Frontal cortex (tissue), 4 donors: Measurements from ENCODE around the gene IL34. TPM values are rescaled to one million over a fixed set of nuclear protein-coding genes. Genes with fewer than 3 reads are reported as not detected.
"Not testable (repeated sequence)": the region's sequence is repeated elsewhere in the genome, so short reads cannot be mapped to it uniquely, and the experiment has no call there.

Experiments used
- DNase-seq, 2 donors: peaks; one replicate each; pipeline ENCODE4 v3.0.0; 2012; ENCODE audit warnings: low spot score in 2 of 2
- FAIRE-seq: peaks from 2 replicates; lab custom pipeline; 2012; peaks lifted over from hg19 to GRCh38; lab: Jason Lieb, UNC
- total RNA-seq: library from RNA; depleted of rRNA; stranded (reverse); fragments of >200 nt; gene quantifications from one replicate; pipeline ENCODE4 v1.2.3, GENCODE V29; 2014
- donor health status: control.
- donor health status: control.
- donor health status: control.

IL34 gene
- 1.6 TPM for total RNA-seq

DNA sequence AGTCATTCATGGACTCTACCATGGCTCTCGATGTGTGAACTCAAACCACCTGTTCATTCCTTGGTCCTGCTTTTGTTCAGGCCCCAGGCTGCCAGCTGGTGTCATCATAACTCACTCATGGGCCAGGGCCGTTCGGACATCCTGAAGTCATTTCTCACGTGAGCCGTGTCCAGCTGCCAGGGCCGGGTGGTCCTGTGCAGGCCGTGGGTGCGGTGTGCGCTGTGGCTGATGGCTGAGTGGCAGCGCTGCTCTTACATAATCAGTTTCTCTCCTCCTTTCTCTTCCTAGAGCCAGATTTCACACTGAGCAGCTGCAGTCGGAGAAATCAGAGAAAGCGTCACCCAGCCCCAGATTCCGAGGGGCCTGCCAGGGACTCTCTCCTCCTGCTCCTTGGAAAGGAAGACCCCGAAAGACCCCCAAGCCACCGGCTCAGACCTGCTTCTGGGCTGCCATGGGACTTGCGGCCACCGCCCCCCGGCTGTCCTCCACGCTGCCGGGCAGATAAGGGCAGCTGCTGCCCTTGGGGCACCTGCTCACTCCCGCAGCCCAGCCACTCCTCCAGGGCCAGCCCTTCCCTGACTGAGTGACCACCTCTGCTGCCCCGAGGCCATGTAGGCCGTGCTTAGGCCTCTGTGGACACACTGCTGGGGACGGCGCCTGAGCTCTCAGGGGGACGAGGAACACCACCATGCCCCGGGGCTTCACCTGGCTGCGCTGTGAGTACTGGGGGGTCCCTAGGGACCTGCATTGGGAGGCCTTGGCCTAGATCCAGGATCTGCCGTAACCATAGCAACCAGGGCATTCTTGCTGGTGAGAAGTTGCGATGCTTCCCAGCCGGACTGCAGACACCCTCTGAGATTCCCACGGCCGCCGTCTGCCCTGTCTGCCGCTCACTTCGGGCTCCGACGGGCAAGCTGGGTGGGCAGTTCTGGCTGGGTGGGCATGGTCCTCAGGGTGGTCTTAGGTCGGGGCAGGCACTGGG is at the start of gene IL34:
Gene IL34, plus strand, starts transcription at position 300 of the 982 bp plus-strand sequence. Its CDS starts 389 bp downstream, at position 689.
- DNase-seq, result peak in 1 of 2 donors; percentile 58
- FAIRE-seq, result no peak

DNA sequence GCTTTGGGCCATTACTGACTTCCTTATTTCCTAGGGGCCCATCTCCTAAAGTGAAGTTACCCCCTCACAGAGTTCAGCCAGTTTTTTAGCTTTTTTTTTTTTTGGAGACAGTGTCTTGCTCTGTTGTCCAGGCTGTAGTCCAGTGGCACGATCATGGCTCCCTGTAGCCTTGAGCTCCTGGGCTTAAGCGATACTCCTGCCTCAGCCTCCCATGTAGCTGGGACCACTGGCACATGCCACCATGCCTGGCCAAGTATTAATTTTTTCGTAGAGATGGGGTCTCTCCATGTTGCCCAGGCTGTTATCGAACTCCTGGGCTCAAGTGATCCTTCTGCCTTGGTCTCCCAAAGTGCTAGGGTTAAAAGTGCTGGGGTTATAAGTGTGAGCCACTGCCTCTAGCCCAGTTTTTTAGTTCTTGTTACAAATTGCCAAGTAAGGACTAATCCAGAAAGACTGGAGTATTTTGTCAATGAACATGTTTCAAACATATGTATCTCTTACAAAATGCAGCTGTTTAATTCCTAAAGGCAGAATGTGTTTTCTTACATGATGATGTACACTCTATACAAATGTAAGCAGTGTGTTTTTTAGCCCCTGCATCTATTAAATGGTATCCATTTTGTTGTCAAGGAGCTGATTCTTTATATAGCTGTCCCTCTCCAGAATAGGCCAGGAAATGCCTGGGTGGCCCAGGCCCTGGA is 49.1 kb upstream of the IL34 start:
- FAIRE-seq (no peak), DNase-seq (no peak)

DNA sequence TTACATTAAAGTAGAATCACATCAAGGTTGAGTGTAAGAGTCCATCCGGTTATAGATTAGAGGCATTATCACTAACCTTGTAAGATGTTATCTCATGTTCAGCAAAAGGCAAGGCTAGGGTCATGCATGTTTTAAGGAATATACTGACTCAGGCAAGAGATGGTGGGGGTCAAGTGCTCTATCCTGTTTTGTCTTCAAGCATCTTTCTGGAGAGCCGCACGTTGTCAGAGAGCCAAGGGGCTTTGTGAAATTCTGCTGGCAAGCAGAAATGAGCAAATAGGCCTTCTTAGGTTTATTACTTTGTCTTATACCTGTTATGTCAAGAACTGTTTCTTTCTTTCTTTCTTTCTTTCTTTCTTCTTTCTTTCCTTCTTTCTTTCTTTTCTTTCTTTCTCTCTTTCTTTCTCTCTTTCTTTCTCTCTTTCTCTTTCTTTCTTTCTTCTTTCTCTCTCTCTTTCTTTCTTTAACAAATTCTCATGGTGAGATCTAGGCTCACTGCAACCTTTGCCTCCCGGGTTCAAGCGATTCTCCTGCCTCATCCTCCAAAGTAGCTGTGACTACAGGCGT is 47.3 kb upstream of the IL34 start:
- DNase-seq (no peak), FAIRE-seq (no peak)

DNA sequence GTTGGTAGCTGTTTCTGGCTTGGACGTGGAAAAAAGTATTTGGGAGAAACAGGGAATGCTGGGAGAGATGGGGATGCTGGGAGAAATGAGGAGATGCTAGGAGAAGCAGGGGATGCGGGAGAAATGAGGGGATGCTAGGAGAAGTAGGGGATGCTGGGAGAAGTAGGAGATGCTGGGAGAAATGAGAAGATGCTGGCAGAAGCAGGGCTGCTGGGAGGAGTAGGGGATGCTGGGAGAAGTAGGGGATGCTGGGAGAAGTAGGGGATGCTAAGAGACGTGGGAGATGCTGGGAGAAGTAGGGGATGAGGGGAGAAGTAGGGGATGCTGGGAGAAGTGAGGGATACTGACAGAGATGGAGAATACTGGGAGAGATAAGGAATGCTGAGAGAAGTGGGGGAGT is 45.6 kb upstream of the IL34 start:
- no peak for FAIRE-seq
- no peak for DNase-seq

DNA sequence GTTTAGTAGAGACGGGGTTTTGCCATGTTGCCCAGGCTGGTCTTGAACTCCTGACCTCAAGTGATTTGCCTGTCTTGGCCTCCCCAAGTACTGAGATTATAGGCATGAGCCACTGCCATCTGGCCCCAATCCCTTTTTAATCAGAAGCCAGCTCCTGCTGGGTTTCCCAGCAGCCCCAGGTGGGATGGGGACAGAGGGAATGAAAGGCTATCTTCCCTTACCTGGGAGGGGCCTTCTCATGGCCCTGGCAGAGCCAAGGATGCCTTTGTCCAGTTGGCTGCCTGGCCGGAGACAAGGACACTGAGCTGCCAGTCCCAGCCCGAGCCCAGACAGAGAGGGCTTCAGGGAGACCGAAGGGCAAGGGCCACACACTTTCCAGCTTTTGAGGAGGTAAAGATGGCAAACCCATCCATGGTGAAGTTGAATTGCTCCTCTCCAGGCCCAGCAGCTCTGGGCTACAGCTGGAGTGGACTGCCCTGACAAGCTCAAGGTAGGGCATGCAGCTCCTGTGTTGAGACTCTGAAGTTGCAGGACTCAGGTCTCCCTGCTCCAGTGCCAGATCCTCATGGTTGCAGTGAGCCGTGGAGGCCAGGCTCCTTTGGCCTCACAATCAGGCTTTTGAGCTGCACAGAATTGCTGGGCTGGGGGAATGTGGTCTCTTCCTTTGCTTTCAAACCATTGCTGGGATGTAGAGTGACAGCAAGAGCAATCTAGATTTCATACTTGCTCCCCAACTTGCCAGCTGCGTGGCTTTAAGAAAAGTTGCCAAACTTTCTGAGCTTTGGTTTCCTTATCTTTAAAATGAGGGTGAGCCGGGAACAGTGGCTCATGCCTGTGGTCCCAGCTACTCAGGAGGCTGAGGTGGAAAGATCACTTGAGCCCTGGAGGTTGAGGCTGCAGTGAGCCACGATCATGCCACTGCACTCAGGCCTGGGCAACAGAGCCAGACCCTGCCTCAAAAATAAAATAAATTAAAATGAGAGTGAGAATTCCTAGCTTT is 44.5 kb upstream of the IL34 start:
- DNase-seq (no peak), FAIRE-seq (no peak)

DNA sequence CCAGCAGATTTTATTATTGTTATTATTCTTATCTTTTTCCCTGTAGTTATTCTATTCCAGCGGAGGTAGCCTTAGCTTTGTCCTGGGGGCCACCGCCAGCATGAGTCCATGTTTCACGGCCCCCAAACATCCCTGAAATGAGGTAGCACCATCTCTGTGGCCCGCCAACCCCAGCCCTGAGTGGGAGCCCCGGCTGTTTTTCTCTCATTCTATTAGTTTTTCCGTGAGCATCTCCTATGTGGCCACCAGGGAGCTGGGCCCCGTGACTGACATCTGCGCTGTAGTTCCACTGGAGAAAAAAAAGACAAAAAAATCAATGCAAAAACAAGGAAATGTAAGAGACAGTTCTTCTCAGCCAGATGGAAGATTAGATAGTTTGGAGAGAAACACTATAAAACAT is 43.5 kb upstream of the IL34 start:
- DNase-seq (no peak), FAIRE-seq (no peak)

DNA sequence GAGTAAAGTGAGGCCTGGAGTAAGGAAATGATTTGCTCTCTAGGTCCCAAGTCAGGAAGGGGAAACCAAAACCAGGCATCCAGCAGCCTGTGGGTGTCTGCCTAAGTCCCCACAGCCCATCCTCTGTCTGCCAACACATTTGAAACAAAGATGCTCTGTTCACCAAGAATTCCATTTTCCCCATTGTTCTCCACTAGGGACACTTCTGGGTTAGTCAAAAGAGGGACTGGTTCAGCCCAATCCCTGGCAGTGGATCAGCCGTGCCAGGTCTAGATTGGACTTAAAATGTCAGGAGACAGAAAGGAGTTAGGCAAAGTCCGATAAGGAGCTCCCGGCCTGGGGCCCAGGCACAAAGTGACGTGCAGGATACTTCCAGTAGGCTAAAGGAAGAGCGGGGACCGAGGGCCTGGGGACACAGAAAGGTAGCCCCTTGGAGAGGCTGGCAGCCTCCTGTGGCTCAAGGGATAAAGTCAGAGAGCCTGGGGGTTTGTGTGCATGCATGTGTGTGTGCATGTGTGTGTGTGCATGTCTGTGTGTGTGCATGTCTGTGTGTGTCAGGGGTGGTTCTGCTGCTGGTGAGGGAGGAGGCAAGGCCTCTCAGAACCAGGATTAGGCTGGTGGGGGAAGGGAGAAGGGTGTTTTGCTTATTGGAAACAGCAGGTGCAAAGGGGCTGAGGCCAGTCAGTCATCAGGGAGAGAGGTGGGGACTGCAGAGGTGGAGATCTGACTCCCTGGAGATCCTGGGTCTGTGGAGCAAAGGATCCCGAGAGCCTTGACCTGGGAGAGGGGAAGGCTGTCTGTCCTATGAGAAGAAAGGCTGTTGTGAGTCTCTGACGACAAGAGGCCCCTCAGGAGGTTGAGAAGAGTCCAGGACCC is 41.7 kb upstream of the IL34 start:
- DNase-seq, result peak in 1 of 2 donors; percentile 10
- FAIRE-seq, result no peak

DNA sequence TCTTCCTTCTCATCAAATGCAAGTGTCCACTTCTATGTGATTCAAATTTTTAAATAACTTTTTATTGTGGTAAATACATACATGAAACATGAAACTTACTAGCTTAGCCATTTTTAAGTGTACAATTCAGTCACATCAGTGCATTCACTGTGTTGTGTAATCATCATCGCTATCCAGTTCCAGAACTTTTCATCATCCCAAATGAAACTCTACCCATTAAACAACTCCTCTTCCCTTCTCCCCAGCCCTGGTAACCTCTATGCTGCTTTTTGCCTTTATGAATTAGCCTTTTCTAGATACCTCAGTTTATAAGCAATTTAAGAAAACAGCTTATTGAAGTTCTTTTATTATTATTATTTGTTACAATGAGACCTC is 41.1 kb upstream of the IL34 start:
- no peak for DNase-seq
- no peak for FAIRE-seq

DNA sequence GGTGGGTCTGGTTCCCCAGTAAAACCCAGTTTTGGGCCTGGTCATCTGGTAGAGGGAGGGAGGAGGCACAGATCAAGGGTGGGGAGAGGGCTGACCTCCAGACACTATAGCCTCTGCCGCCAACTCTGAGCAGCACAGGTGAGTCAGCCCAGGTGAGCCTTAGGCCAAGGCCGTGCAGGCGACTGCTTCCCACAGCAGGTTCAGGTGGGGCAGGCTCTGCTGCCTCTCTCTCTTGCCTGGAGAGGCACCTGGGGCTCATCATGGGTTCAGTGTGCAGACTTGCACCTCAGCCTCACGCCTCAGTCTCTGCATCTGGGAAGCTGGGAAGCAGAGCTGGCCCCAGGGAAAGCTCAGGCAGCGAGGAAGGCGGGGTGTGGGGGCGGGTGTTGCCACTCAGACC is 37.8 kb upstream of the IL34 start:
- DNase-seq (no peak), FAIRE-seq (no peak)

DNA sequence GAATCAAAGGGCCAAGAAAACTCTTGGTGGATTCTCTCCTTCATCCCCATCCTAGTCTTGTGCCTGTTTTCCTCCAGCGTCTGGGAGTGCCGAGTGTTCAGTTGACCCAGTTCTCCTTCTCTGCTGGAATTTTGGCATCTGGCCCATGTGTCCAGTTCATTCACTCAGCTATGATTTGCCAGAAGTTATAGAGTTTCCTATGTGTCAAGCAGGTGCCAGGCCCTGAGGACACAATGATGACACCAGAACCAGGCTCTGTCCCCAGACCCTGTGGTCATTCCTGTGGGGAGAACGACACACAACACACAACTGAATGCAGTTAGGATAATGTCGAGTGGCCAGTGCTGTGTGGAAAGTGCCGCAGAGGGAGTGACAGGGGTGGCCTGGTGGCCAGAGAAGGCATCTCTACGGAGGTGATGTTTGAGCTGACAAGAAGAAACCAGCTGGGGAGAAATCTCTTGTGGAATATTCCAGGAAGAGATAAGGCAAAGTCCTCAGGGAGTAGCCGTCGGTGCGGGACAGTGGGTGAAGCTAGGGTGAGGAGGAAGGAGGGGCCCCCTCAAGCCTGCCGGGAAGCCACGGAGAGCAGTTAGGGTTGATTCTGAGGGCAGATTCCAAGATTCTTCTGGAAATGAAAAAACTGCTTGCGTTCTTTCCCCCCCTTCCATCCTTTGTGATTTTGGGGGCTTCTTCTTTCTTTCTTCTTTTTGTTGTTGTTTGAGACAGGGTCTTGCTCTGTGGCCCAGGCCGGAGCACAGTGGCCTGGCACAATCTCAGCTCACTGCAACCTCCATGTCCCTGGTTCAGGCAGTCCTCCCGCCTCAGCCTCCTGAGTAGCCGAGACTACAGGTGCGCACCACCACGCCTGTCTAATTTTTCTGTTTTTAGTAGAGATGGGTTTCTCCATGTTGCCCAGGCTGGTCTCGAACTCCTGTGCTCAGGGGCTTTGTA is 35.8 kb upstream of the IL34 start:
- FAIRE-seq, result no peak
- no peak for DNase-seq

DNA sequence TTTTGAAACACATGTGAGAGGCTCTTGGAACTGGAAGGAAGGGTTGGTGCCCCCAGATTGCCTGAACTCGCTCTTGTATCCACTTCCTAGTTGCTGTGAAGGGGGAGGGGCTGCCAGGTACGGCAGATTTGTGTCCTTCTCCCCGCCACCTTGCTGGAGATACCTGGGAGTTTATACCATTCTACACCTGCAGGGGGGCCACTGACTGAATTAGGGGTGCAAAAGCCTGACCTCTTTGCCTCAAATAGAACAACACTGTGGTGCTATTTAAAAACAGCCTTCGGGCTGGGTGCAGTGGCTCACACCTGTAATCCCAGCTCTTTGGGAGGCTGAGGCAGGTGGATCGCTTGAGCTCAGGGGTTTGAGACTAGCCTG is 35.1 kb upstream of the IL34 start:
- FAIRE-seq (no peak), DNase-seq (no peak)

DNA sequence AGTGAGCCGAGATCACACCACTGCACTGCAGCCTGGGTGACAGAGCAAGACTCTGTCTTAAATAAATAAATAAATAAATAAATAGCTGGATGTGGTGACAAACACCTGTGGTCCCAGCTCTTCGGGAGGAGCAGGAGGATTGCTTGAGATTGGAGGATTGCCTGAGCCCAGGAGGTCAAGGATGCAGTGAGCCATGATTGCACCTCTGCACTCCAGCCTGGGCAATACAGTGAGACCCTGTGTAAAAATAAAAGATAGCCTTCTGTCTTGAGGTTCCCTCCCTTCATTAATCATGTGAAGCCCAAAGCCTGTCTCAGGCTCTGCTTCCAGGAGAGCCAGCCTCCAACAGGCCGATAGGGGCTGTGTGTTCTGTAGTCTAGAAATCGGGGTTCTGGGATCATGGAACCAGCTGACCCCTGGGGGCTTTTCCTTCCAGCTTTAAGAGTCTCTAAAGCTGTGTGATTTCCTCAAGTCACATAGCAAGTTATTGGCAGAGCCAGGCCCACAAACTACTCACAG is 34.5 kb upstream of the IL34 start:
- no peak for FAIRE-seq
- no peak for DNase-seq

DNA sequence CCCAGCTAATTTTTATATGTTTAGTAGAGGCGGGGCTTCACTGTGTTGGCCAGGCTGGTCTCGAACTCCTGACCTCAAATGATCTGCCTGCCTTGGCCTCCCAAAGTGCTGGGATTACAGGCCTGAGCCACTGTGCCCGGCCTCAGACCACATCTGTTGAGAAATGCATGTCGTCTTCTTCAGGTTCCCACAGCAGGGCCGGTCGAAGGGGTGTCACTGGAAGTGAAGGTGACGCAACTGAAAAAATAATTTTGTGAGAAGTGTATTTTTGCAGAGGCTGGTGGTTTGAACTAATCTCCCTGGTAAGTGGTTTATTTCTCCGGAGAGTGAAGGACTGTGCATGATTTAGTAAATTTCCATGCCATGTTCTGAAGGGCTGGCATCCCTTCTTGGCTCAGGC is 33.4 kb upstream of the IL34 start:
- FAIRE-seq, result no peak
- no peak for DNase-seq

DNA sequence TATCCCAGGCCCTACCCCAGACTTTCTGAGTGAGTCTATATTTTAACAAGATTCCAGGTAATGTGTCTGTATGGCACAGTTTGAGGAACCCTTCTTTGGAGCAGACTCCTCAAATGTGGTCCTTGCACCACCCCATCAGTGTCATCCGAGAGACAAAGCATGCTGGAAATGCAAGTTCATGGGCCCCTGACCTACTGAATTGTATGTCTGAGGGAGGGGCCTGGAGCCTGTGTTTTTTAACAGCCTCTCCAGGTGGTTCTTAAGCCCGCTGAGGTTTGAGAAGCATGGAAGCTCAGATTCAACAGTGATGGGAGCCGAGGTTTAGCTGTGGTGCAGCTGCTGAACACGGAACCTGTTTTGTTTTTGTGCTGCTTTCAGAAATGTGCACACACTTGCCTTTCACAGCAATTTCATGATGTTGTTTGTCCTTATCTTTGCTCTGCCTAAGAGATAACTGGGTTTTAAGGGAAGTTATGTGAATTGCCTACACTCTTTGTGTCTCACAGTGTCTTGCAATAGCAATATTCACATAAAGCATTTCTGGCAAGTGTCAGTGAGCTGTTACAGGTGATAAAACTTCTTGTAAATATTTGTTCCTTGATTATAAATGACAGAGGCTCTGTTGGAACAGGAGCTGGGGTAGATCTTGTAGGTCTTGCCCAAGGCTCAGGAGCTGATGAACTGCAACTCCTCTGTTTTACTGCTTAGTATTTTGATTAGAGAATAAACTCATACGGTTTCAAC is 32.0 kb upstream of the IL34 start:
- no peak for FAIRE-seq
- no peak for DNase-seq

DNA sequence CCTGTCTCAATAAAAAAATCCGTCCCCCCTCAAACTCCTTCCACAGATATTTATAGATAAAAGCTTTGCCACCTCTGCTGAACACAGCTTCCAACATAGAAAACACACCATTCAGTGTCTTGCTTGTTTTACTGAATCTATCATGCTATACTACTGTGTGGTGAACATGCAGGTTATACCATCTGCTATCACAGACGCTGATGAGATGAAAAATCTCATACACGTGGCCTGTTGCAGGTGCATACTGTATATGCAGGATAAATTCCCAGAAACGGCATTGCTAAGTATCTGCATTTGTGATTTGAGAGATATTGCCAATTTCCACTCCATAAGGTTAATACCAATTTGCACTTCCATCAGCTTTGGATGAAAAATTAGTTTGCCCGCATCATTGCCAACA is 30.4 kb upstream of the IL34 start:
- DNase-seq (no peak), FAIRE-seq (no peak)

DNA sequence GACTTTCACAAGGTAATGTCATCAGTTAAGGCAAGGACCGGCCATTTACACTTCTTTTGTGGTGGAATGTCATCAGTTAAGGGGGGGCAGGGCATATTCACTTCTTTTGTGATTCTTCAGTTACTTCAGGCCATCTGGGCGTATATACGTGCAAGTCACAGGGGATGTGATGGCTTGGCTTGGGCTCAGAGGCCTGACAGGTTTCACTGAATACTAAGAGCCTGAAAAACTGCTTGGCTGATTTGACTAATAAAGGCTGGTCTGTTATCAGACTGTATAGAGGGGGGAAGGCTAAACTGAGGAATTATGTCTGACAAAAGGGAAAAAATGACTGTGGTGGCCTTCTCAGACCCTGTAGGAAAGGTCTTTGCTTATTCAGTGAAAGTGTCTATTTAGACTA is 24.5 kb upstream of the IL34 start:
- FAIRE-seq, DNase-seq: not testable (repeated sequence)

DNA sequence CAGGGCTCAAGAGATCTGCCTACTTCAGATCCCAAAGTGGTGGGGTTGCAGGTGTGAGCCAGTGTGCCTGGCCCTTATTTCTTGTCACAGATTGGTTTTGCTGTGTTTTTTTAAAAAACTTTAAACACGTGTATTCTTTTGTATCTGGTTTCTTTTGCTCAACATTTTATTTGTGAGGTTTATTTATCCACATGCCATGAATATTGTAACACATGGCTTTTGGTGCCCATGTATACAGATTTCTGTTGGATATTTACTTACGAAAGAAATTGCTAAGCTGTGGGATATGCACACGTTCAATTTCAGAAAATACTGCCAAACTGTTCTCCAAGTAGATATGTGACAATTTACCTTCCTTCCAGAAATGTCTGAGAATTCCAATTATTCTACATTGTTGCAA is 18.7 kb upstream of the IL34 start:
- FAIRE-seq (no peak), DNase-seq (no peak)
